ENCODE measurements around the gene IRS2. TPM values are rescaled to one million over a fixed set of nuclear protein-coding genes. Genes with fewer than 3 reads are reported as not detected.

The IRS2 gene
- total and polyA plus RNA-seq, 2 of the 8 experiments (the other 6 are each of a cell fraction or from before 2014, with no cell fraction given) = 2.6 to 17.0 TPM

GRCh38 chr13:109782066-109782822 is 4.1 kb downstream of the IRS2 start:
- H3K18ac ChIP-seq (ENCODE audit: extremely low read depth, low read length) = no peak overlapping the region
- H3K14ac ChIP-seq (ENCODE audit: insufficient read length) = no peak overlapping the region
- no peak overlapping the region for H4K91ac ChIP-seq (replicated peaks; ENCODE audit: insufficient read length, low read length)
- H3K9me3 ChIP-seq (ENCODE audit: insufficient read depth in 2 of 2, low read depth in 1 of 2, low read length in 1 of 2) = no peaks in the 10 kb centered on the region
- no peak for DNase-seq (ENCODE audit: low read depth in 1 of 2, low spot score in 2 of 2)
- peak overlapping the region; percentile 55 to 70; a peak in 1 of 4 replicates for H3K4me2 ChIP-seq (ENCODE audit: insufficient read depth in 1 of 2, low read depth in 2 of 2, low read length in 2 of 2)
- H2BK120ac ChIP-seq (replicated peaks; ENCODE audit: low read depth, low read length) = no peak overlapping the region
- no peaks in the 10 kb centered on the region; a peak in 2 of 7 replicates for H3K27me3 ChIP-seq (replicated peaks in 1 of 4; ENCODE audit: control insufficient read depth in 3 of 4, extremely low read depth in 1 of 4, insufficient read depth in 3 of 4, low read length in 3 of 4)
- no peak overlapping the region for H3K56ac ChIP-seq (replicated peaks; ENCODE audit: insufficient read length, low read depth, low read length)
- peaks cover 0 to 29% (median 11%) of the 10 kb centered on the region in 4 experiments; a peak in 4 of 8 replicates for H3K36me3 ChIP-seq (ENCODE audit: control insufficient read depth in 2 of 4, insufficient read depth in 4 of 4, low read length in 3 of 4)
- ChIA-PET CTCF (ENCODE audit: partially characterized antibody) (interaction anchor here (1.0 to 2.0 kb wide), 7 partner anchors 13 to 447 kb away, joined by 3 to 7 read pairs (median 3); no protein-coding TSS in a partner anchor), POLR2A (ENCODE audit: partially characterized antibody) (interaction anchor here (1.6 kb wide), 1 partner anchor 19 kb away, joined by 5 read pairs; no protein-coding TSS in a partner anchor)
- peaks cover 3 to 26% (median 10%) of the 10 kb centered on the region in 4 experiments for H3K4me1 ChIP-seq (replicated peaks in 1 of 4; ENCODE audit: control insufficient read depth in 3 of 4, insufficient read depth in 4 of 4, low read length in 3 of 4)
- no peak overlapping the region for H3K4me3 ChIP-seq (ENCODE audit: extremely low read depth in 1 of 4, insufficient read depth in 2 of 4, low read depth in 3 of 4, low read length in 4 of 4)
- no peak overlapping the region for H2BK20ac ChIP-seq (ENCODE audit: low read length)
- H2BK12ac ChIP-seq (ENCODE audit: low read depth, low read length) = no peak overlapping the region
- H3K23ac ChIP-seq (ENCODE audit: insufficient read length) = no peak overlapping the region
- peaks cover 15 to 54% of the 10 kb centered on the region in 2 experiments for H3K79me2 ChIP-seq (ENCODE audit: control insufficient read depth in 1 of 2, insufficient read depth in 2 of 2, low read length in 2 of 2)
- peaks cover 7% of the 10 kb centered on the region for H3K79me1 ChIP-seq (ENCODE audit: low read depth, low read length)
- H4K8ac ChIP-seq (ENCODE audit: extremely low read depth, insufficient read depth, low read length) = no peak overlapping the region
- no peak overlapping the region for H3K4ac ChIP-seq (replicated peaks; ENCODE audit: insufficient read length, low read depth, low read length)
- no peak overlapping the region for H2BK15ac ChIP-seq (ENCODE audit: low read length)
- peaks cover 10 to 20% of the 10 kb centered on the region in 2 experiments for H4K20me1 ChIP-seq (replicated peaks in 1 of 2; ENCODE audit: control insufficient read depth in 1 of 2, insufficient read depth in 2 of 2, low read length in 2 of 2)
- 87% methylated on average over 40 of the region's 77 CpGs; no CpG with 5 or more reads in 1 of the 2 experiments for WGBS, 2 experiments (ENCODE audit: extremely low coverage in 1 of 2, insufficient coverage in 1 of 2, insufficient read length in 1 of 2, insufficient replicate concordance in 2 of 2, low coverage in 1 of 2, low lambda C conversion rate in 2 of 2, missing lambda C conversion rate in 1 of 2)
- no peak overlapping the region for H4K5ac ChIP-seq (ENCODE audit: insufficient read length, low read depth, low read length)
- H2BK5ac ChIP-seq (ENCODE audit: low read depth, low read length) = no peak overlapping the region
- no peak overlapping the region for H2AFZ ChIP-seq (ENCODE audit: low read length)
- H3K23me2 ChIP-seq (ENCODE audit: low read depth, low read length) = peaks cover 16% of the 10 kb centered on the region
- no peak overlapping the region for H2AK5ac ChIP-seq (ENCODE audit: low read depth, low read length)
- FAIRE-seq = no peak
- no peak overlapping the region for H3K27ac ChIP-seq (ENCODE audit: low read depth, low read length)
- no peak overlapping the region for H3K9ac ChIP-seq (replicated peaks in 1 of 4; ENCODE audit: extremely low read depth in 1 of 4, low read depth in 3 of 4, low read length in 3 of 4)
- no peak for TF ChIP-seq HDAC2 (IDR thresholded peaks at IDR 0.05; ENCODE audit: borderline replicate concordance in 1 of 2, low read depth in 2 of 2, low read length in 2 of 2)
- TF ChIP-seq MAFK (IDR thresholded peaks at IDR 0.05; ENCODE audit: low read depth, low read length) = no peak
- TF ChIP-seq POLR2A (IDR thresholded peaks at IDR 0.05; ENCODE audit: control extremely low read depth in 1 of 2, low read depth in 2 of 2, low read length in 2 of 2) = no peak
- TF ChIP-seq SIX5 (IDR thresholded peaks at IDR 0.05; ENCODE audit: low read depth, low read length) = no peak
- no peak for TF ChIP-seq FOSL1 (IDR thresholded peaks at IDR 0.05; ENCODE audit: insufficient read depth, low read depth, low read length)
- no peak for TF ChIP-seq TEAD4 (IDR thresholded peaks at IDR 0.05; ENCODE audit: low read depth, low read length)
- no peak for TF ChIP-seq EZH2 (IDR thresholded peaks at IDR 0.05; ENCODE audit: low read depth, low read length, severe bottlenecking)
- no peak for TF ChIP-seq CHD2 (IDR thresholded peaks at IDR 0.05; ENCODE audit: low read length)
- no peak for TF ChIP-seq SP1 (IDR thresholded peaks at IDR 0.05; ENCODE audit: low read depth, low read length)
- TF ChIP-seq BACH1 (IDR thresholded peaks at IDR 0.05; ENCODE audit: low read length) = no peak

Measured in H1 (cell line).